DND-41 (cell line): Measurements from ENCODE around the gene PRR36.

Experiments
- EZH2 ChIP-seq: IDR thresholded peaks from 3 replicates; pipeline ENCODE4 v1.6.1; 2012; ENCODE audit warnings: borderline replicate concordance, low read depth, mild to moderate bottlenecking, moderate library complexity, low read length, inconsistent platforms; ENCODE audit not compliant: severe bottlenecking
- TF ChIP-seq, protein P1 (sequence below): IDR thresholded peaks from 2 replicates; pipeline ENCODE4 v1.5.1; 2012; ENCODE audit warnings: borderline replicate concordance, low read length, moderate library complexity, mild to moderate bottlenecking; ENCODE audit not compliant: poor library complexity, severe bottlenecking; ENCODE audit errors: extremely low read depth

DNA sequence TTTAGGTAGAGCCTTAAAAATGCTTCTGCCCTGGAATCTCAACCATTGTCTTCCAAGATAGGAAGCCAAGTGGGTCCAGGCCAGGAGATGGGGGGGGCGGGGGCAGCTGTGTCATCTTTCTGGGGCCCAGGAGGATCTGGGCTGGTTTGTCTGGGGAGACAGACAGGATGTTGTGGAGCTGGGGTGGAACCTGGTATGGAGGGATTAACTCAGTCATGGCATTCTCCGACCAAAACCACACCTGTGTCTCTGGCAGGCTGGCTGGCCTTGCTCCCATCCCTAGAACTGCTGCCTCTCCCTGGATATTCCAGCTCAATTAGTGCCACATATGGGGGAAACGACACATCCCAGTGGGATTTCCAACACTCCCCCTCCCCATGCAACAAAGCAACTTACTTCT is 26.7 kb upstream of the PRR36 start:
- TF ChIP-seq, protein P1, sequence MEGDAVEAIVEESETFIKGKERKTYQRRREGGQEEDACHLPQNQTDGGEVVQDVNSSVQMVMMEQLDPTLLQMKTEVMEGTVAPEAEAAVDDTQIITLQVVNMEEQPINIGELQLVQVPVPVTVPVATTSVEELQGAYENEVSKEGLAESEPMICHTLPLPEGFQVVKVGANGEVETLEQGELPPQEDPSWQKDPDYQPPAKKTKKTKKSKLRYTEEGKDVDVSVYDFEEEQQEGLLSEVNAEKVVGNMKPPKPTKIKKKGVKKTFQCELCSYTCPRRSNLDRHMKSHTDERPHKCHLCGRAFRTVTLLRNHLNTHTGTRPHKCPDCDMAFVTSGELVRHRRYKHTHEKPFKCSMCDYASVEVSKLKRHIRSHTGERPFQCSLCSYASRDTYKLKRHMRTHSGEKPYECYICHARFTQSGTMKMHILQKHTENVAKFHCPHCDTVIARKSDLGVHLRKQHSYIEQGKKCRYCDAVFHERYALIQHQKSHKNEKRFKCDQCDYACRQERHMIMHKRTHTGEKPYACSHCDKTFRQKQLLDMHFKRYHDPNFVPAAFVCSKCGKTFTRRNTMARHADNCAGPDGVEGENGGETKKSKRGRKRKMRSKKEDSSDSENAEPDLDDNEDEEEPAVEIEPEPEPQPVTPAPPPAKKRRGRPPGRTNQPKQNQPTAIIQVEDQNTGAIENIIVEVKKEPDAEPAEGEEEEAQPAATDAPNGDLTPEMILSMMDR: no peak
- TF ChIP-seq EZH2: no peak
